HEK293 (cell line): ENCODE results near the gene NRG2.

ENCODE experiments used
- CTCF ChIA-PET: fragments of 350-600 bp; formaldehyde crosslinking; extraction: SDS; loops from one replicate; lab custom pipeline; 2021; ENCODE audit warnings: antibody characterized with exemption; lab: Yijun Ruan, JAX
- POLR2A ChIA-PET: fragments of 300-600 bp; formaldehyde crosslinking; extraction: SDS; loops from one replicate; lab custom pipeline; 2020; ENCODE audit warnings: antibody characterized with exemption, inconsistent platforms; lab: Yijun Ruan, JAX
- H3K27ac ChIP-seq: fragments of 200-500 bp; sonication (Bioruptor generic); 2 replicates; pipeline ENCODE4 v1.5.1; 2014; ENCODE audit warnings: low read depth, low read length, control low read depth, inconsistent platforms; ENCODE audit errors: extremely low read depth
- H3K36me3 ChIP-seq, 2 experiments: fragments of 200-500 bp in 1 of 2; sonication (Bioruptor generic) in 1 of 2; 1 replicate in 1 of 2; 2 replicates in 1 of 2; pipeline ENCODE4 v1.5.1; 2014 to 2017; ENCODE audit warnings: inconsistent platforms in 2 of 2, low read length in 2 of 2; ENCODE audit not compliant: control insufficient read depth in 2 of 2, insufficient read depth in 1 of 2
- H3K4me1 ChIP-seq: fragments of 200-500 bp; sonication (Bioruptor generic); 2 replicates; pipeline ENCODE4 v1.5.1; 2014; ENCODE audit warnings: mild to moderate bottlenecking, low read length, inconsistent platforms; ENCODE audit not compliant: control insufficient read depth, insufficient read depth
- H3K4me3 ChIP-seq: 2 replicates; pipeline ENCODE4 v1.5.1; 2011; ENCODE audit warnings: low read depth, mild to moderate bottlenecking, control low read depth, low read length, moderate library complexity
- H3K9me3 ChIP-seq: fragments of 200-500 bp; sonication (Bioruptor generic); 2 replicates; pipeline ENCODE4 v1.5.1; 2014; ENCODE audit warnings: low read depth, low read length, inconsistent platforms; ENCODE audit not compliant: control insufficient read depth, insufficient read depth
- ATF2 ChIP-seq: fragments of 450-650 bp; formaldehyde crosslinking; IDR thresholded peaks from 2 replicates; pipeline ENCODE4 v1.5.1; 2016; ENCODE audit warnings: missing biosample characterization, missing genetic modification characterization, low read depth
- ELK4 ChIP-seq: IDR thresholded peaks from 2 replicates; pipeline ENCODE4 v1.6.1; 2011; ENCODE audit warnings: mild to moderate bottlenecking, low read depth, low read length, borderline replicate concordance
- HOXC10 ChIP-seq: sonication (generic); formaldehyde crosslinking; IDR thresholded peaks from 2 replicates; pipeline ENCODE4 v1.8.1; 2023; ENCODE audit warnings: mild to moderate bottlenecking, missing genetic modification reagents
- KLF1 ChIP-seq: fragments of 450-650 bp; formaldehyde crosslinking; IDR thresholded peaks from 2 replicates; pipeline ENCODE4 v1.5.1; 2016; ENCODE audit warnings: missing biosample characterization, missing genetic modification characterization
- KLF16 ChIP-seq: fragments of 450-650 bp; formaldehyde crosslinking; IDR thresholded peaks from 2 replicates; pipeline ENCODE4 v1.5.1; 2017; ENCODE audit warnings: missing biosample characterization, missing genetic modification characterization
- KLF9 ChIP-seq: fragments of 450-650 bp; formaldehyde crosslinking; IDR thresholded peaks from 2 replicates; pipeline ENCODE4 v1.5.1; 2016; ENCODE audit warnings: missing biosample characterization, missing genetic modification characterization, low read depth
- OVOL3 ChIP-seq: fragments of 450-650 bp; formaldehyde crosslinking; IDR thresholded peaks from 2 replicates; pipeline ENCODE4 v1.5.1; 2016; ENCODE audit warnings: missing biosample characterization, missing genetic modification characterization
- PATZ1 ChIP-seq: fragments of 450-650 bp; formaldehyde crosslinking; IDR thresholded peaks from 2 replicates; pipeline ENCODE4 v1.5.1; 2016; ENCODE audit warnings: missing biosample characterization, missing genetic modification characterization
- SALL2 ChIP-seq: fragments of 450-650 bp; formaldehyde crosslinking; IDR thresholded peaks from 2 replicates; pipeline ENCODE4 v1.5.0; 2017; ENCODE audit warnings: missing biosample characterization, mild to moderate bottlenecking, missing genetic modification characterization, borderline replicate concordance
- SP2 ChIP-seq: fragments of 450-650 bp; formaldehyde crosslinking; IDR thresholded peaks from 2 replicates; pipeline ENCODE4 v1.5.1; 2016; ENCODE audit warnings: missing biosample characterization, missing genetic modification characterization
- ZFP37 ChIP-seq: fragments of 450-650 bp; formaldehyde crosslinking; IDR thresholded peaks from 2 replicates; pipeline ENCODE4 v1.5.1; 2016; ENCODE audit warnings: missing biosample characterization, missing genetic modification characterization
- ZNF24 ChIP-seq: fragments of 450-650 bp; formaldehyde crosslinking; IDR thresholded peaks from 2 replicates; pipeline ENCODE4 v1.5.1; 2016; ENCODE audit warnings: missing biosample characterization, missing genetic modification characterization
- ZNF362 ChIP-seq: fragments of 450-650 bp; formaldehyde crosslinking; IDR thresholded peaks from 2 replicates; pipeline ENCODE4 v1.5.1; 2016; ENCODE audit warnings: missing biosample characterization, missing genetic modification characterization
- ZNF529 ChIP-seq: fragments of 450-650 bp; formaldehyde crosslinking; IDR thresholded peaks from 2 replicates; pipeline ENCODE4 v1.5.1; 2017; ENCODE audit warnings: missing genetic modification characterization, missing biosample characterization; ENCODE audit not compliant: insufficient replicate concordance
- ZNF555 ChIP-seq: fragments of 450-650 bp; formaldehyde crosslinking; conservative IDR thresholded peaks from 2 replicates; pipeline ENCODE4 v1.5.1; 2017; ENCODE audit warnings: missing biosample characterization, mild to moderate bottlenecking, missing genetic modification characterization, inconsistent platforms
- ZNF624 ChIP-seq: fragments of 450-650 bp; formaldehyde crosslinking; IDR thresholded peaks from 2 replicates; pipeline ENCODE4 v1.5.1; 2017; ENCODE audit warnings: missing biosample characterization, missing genetic modification characterization
- ZNF654 ChIP-seq: fragments of 450-650 bp; formaldehyde crosslinking; IDR thresholded peaks from 2 replicates; pipeline ENCODE4 v1.5.1; 2016; ENCODE audit warnings: low read depth, missing biosample characterization, missing genetic modification characterization
- ZNF658 ChIP-seq: fragments of 450-650 bp; formaldehyde crosslinking; IDR thresholded peaks from 2 replicates; pipeline ENCODE4; 2016; ENCODE audit warnings: missing biosample characterization, missing genetic modification characterization
- ZNF777 ChIP-seq: fragments of 450-650 bp; formaldehyde crosslinking; IDR thresholded peaks from 2 replicates; pipeline ENCODE4 v1.5.1; 2017; ENCODE audit warnings: missing biosample characterization, missing genetic modification characterization, borderline replicate concordance
- ZNF843 ChIP-seq: fragments of 450-650 bp; formaldehyde crosslinking; IDR thresholded peaks from 2 replicates; pipeline ENCODE4 v1.5.1; 2016; ENCODE audit warnings: missing biosample characterization, missing genetic modification characterization

Gene NRG2

GRCh38 chr5:139966856-139967255 lies 76.2 kb downstream of the NRG2 start:
- CTCF ChIA-PET: interaction anchor here (0.6 to 7.8 kb wide), 11 partner anchors 9 to 334 kb away, joined by 3 to 214 read pairs (median 4); no protein-coding TSS in a partner anchor
- H3K9me3 ChIP-seq: no peaks in the 10 kb centered on the region

GRCh38 chr5:139964994-139965565 lies 78.0 kb downstream of the NRG2 start:
- TF ChIP-seq ZNF555 (tag by site-specific recombination) (no peak), ZNF529 (tag by site-specific recombination) (no peak)
- CTCF ChIA-PET: interaction anchor here (0.6 to 7.8 kb wide), 5 partner anchors 101 to 387 kb away, joined by 3 to 214 read pairs (median 3); no protein-coding TSS in a partner anchor
- POLR2A ChIA-PET: no interaction called here
- H3K9me3 ChIP-seq: no peaks in the 10 kb centered on the region
- H3K36me3 ChIP-seq: no peaks in the 10 kb centered on the region
- no peak overlapping the region for H3K4me3 ChIP-seq
- H3K4me1 ChIP-seq: no peaks in the 10 kb centered on the region; the same call in none of the 2 replicates
- no peak overlapping the region for H3K27ac ChIP-seq

More at GRCh38 chr5:139966856-139967255, 76.2 kb downstream of the NRG2 start:
- Histone ChIP-seq H3K27ac (no peak overlapping the region), H3K4me1 (no peaks in the 10 kb centered on the region; the same call in 1 of the 2 replicates), H3K36me3 (no peaks in the 10 kb centered on the region), H3K4me3 (no peak overlapping the region)
- TF ChIP-seq SALL2 (tag by site-specific recombination) (no peak), OVOL3 (tag by site-specific recombination) (no peak), ZNF624 (no peak), SP2 (tag by site-specific recombination) (no peak), ATF2 (no peak), KLF16 (tag by site-specific recombination) (no peak), ZNF24 (no peak), PATZ1 (no peak), ZFP37 (no peak), ZNF843 (tag by site-specific recombination) (no peak), ZNF362 (no peak), KLF9 (tag by site-specific recombination) (no peak), ZNF658 (tag by site-specific recombination) (no peak), KLF1 (tag by site-specific recombination) (no peak), ELK4 (no peak), ZNF777 (tag by site-specific recombination) (no peak), HOXC10 (CRISPR knock-in tag) (no peak), ZNF654 (no peak)
- POLR2A ChIA-PET: no interaction called here
